Spleen (tissue), 11 donors: ENCODE results near the gene TANC1. TPM values are rescaled to one million over a fixed set of nuclear protein-coding genes. Genes with fewer than 3 reads are reported as not detected.
A peak's percentile ranks its signal among the peaks of the same experiment; 100 is the strongest.

Source experiments
- DNase-seq: peaks from one replicate; pipeline ENCODE4 v3.0.0-alpha.2; 2020
- H3K27ac ChIP-seq, 8 donors: fragments of 200-600 bp; sonication (generic) in 7 of 8; 1 replicate in 4 of 8; 2 replicates in 4 of 8; pipeline versions ENCODE4 v1.5.0 to v1.8.0; 2016 to 2021; ENCODE audit warnings: inconsistent platforms in 4 of 8, mild to moderate bottlenecking in 4 of 8, moderate library complexity in 1 of 8
- H3K27me3 ChIP-seq, 7 donors: fragments of 200-600 bp; sonication (generic) in 6 of 7; replicated peaks in 1 of 7; 1 replicate in 4 of 7; 2 replicates in 3 of 7; pipeline versions ENCODE4 v1.5.0 to v1.8.0; 2016 to 2021; ENCODE audit warnings: inconsistent platforms in 3 of 7, mild to moderate bottlenecking in 1 of 7
- H3K36me3 ChIP-seq, 6 donors: fragments of 200-600 bp; sonication (generic) in 5 of 6; 1 replicate in 4 of 6; 2 replicates in 2 of 6; pipeline versions ENCODE4 v1.5.0 to v1.8.0; 2016 to 2021; ENCODE audit warnings: inconsistent platforms in 2 of 6
- H3K4me1 ChIP-seq, 6 donors: fragments of 200-600 bp; sonication (generic) in 5 of 6; 1 replicate in 3 of 6; 2 replicates in 3 of 6; pipeline versions ENCODE4 v1.5.0 to v1.8.0; 2016 to 2021; ENCODE audit warnings: inconsistent platforms in 3 of 6
- H3K4me3 ChIP-seq, 8 donors: fragments of 200-600 bp; sonication (generic) in 7 of 8; 1 replicate in 4 of 8; 2 replicates in 4 of 8; pipeline versions ENCODE4 v1.5.0 to v1.8.0; 2016 to 2021; ENCODE audit warnings: inconsistent platforms in 4 of 8, mild to moderate bottlenecking in 4 of 8, moderate library complexity in 2 of 8
- H3K9me3 ChIP-seq, 8 donors: fragments of 200-600 bp; sonication (generic) in 7 of 8; 1 replicate in 4 of 8; 2 replicates in 4 of 8; pipeline versions ENCODE4 v1.5.0 to v1.8.0; 2016 to 2021; ENCODE audit warnings: inconsistent platforms in 4 of 8
- POLR2A ChIP-seq, 3 donors: fragments of 450-650 bp; IDR thresholded peaks; one replicate each; pipeline ENCODE4 v1.5.1; 2017; ENCODE audit warnings: antibody characterized with exemption in 3 of 3, mild to moderate bottlenecking in 1 of 3
- POLR2AphosphoS5 ChIP-seq, 3 donors: sonication (generic); formaldehyde crosslinking; IDR thresholded peaks; one replicate each; pipeline ENCODE4 v1.5.1; 2017; ENCODE audit warnings: antibody characterized with exemption in 3 of 3
- WGBS, 5 donors: extraction: QIAGEN DNeasy Blood & Tissue Kit in 3 of 5; methylation state at CpG; one replicate each; pipeline versions ENCODE4 v1.1.5 to v1.1.7; 2013 to 2018; 5-methylcytosine and 5-hydroxymethylcytosine counted together
- intact Hi-C: fragments of 100-400 bp; cut with DNase I; formaldehyde crosslinking; loops from one replicate; pipeline ENCODE4 v1.15.0; 2023; ENCODE audit warnings: low total_unique reads
- polyA plus RNA-seq, 3 donors: library from polyadenylated mRNA; stranded (reverse); fragments of 200-250 nt; gene quantifications; one replicate each; pipeline ENCODE4 v1.2.1, GENCODE V29; 2013
- total RNA-seq, 7 donors: library from RNA; depleted of rRNA in 3 of 7; stranded (reverse); fragments of >200 nt in 3 of 7; fragmentation: NEBNext Ultra II Directional in 4 of 7; extraction: Animal tissue kit (Norgen Biotek cat#: 25700) in 4 of 7; gene quantifications; one replicate each; pipeline versions ENCODE4 v1.1.0 to v1.2.1, GENCODE V29; 2016 to 2021
- TF ChIP-seq, protein P1 (sequence below), 11 experiments: fragments of 200-600 bp in 7 of 11; fragments of 450-650 bp in 4 of 11; sonication (generic) in 4 of 11; IDR thresholded peaks in 8 of 11; conservative IDR thresholded peaks in 3 of 11; 1 replicate in 7 of 11; 2 replicates in 4 of 11; pipeline versions ENCODE4 v1.4.0 to v1.8.0; 2016 to 2021; ENCODE audit warnings: antibody characterized with exemption in 11 of 11, inconsistent platforms in 4 of 11, mild to moderate bottlenecking in 1 of 11
- donor health status: healthy with polysubstance abuse.
- donor health status: DM: no; HTN: no; CAD: no; lungs with moderate emphysema.
- donor health status: DM: no; HTN: no; CAD: no.
- donor health status: Bipolar disorder and iron deficiency.
- donor health status: healthy.
- donor health status: DM: no; HTN: no; CAD: no.
- donor health status: DM: yes; HTN: yes; CAD: no.

TANC1 gene
- total and polyA plus RNA-seq, 10 donors = 3.1 to 28.2 (median 21.7) TPM

DNA sequence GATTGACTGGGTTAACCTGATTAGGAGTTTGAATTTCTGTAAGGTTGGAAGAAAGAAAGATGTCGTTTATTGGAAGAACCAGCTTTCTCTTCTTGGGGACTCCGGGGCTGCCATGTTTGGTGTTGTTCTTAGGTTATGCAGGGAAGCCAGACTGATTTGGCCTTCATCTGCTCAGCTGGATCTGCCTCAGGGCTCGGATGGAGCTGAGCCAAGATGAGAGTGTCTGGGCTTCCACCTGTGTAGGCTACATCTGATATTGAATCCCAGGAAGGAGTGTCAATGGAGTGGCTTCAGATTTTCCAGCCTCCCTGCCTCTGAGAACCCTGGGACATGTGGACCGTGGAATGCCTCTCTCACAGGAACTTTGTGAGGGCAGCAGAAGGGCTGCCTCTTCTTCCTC, 192.0 kb downstream of the TANC1 start:
- Histone ChIP-seq H3K4me3 (no peak overlapping the region), H3K27ac (no peak overlapping the region), H3K4me1 (peaks cover 6 to 54% (median 38%) of the 10 kb centered on the region in 6 donors), H3K9me3 (no peaks in the 10 kb centered on the region), H3K36me3 (no peaks in the 10 kb centered on the region), H3K27me3 (no peaks in the 10 kb centered on the region)
- intact Hi-C loops = no loop called here
- WGBS, 5 donors = 80 to 91% (median 84%) methylated on average over 4 of the region's 4 CpGs
- no peak for DNase-seq
- TF ChIP-seq POLR2AphosphoS5 (IDR thresholded peaks at IDR 0.05) = no peak
- TF ChIP-seq, protein P1, sequence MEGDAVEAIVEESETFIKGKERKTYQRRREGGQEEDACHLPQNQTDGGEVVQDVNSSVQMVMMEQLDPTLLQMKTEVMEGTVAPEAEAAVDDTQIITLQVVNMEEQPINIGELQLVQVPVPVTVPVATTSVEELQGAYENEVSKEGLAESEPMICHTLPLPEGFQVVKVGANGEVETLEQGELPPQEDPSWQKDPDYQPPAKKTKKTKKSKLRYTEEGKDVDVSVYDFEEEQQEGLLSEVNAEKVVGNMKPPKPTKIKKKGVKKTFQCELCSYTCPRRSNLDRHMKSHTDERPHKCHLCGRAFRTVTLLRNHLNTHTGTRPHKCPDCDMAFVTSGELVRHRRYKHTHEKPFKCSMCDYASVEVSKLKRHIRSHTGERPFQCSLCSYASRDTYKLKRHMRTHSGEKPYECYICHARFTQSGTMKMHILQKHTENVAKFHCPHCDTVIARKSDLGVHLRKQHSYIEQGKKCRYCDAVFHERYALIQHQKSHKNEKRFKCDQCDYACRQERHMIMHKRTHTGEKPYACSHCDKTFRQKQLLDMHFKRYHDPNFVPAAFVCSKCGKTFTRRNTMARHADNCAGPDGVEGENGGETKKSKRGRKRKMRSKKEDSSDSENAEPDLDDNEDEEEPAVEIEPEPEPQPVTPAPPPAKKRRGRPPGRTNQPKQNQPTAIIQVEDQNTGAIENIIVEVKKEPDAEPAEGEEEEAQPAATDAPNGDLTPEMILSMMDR (IDR thresholded peaks at IDR 0.05 in 8 of 11, conservative IDR thresholded peaks at IDR 0.05 in 3 of 11) = no peak
- no peak for TF ChIP-seq POLR2A (IDR thresholded peaks at IDR 0.05)

DNA sequence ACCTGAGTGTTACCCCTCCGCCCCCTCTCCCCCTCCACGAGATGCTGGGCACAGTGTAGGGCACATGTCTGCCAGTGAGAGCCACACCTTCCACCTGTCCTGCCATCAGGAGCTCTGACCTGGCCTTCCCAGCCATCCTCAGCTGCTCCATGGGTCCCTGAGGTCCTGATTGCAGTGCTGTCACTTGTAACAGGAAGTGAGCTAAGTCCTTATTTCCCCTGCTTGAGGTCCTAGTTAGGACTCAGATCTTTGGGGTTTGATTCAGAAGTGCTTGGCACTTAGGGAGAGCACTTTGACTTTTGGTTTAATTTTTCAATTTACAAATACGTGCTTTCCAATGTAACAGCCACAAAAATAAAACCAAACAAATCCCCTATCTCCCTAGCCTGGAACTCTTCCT, 192.5 kb downstream of the TANC1 start:
- TF ChIP-seq POLR2A (IDR thresholded peaks at IDR 0.05) = no peak
- TF ChIP-seq, protein P1 (IDR thresholded peaks at IDR 0.05 in 8 of 11, conservative IDR thresholded peaks at IDR 0.05 in 3 of 11) = no peak
- peaks cover 6 to 49% (median 38%) of the 10 kb centered on the region in 6 donors for H3K4me1 ChIP-seq
- no peaks in the 10 kb centered on the region for H3K9me3 ChIP-seq
- H3K36me3 ChIP-seq = no peaks in the 10 kb centered on the region
- 28 to 48% (median 36%) methylated on average over 3 of the region's 3 CpGs for WGBS, 5 donors
- H3K27me3 ChIP-seq = no peaks in the 10 kb centered on the region
- no peak for DNase-seq
- no peak overlapping the region for H3K4me3 ChIP-seq
- intact Hi-C loops = no loop called here
- no peak overlapping the region for H3K27ac ChIP-seq

DNA sequence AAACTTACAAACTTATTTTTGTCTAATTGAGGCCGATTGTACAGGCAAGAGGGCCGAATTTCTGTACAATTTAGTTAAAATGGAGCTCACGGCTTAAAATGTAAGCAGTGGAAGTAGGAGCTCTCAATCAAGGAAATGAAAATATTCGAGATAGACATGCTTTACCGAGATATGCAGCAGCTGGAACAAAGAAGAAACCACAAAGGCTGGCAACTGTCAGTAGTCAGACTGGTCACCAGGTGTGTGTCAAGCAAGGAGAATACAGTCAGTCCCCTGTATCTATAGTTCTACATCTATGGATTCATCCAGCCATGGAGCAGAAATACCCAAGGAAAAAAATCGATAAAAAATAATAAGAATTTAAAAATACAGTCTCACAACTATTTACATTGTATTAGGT, 195.5 kb downstream of the TANC1 start:
- no peak overlapping the region for H3K4me3 ChIP-seq
- TF ChIP-seq, protein P1 (IDR thresholded peaks at IDR 0.05 in 8 of 11, conservative IDR thresholded peaks at IDR 0.05 in 3 of 11) = no peak
- TF ChIP-seq POLR2A (IDR thresholded peaks at IDR 0.05) = no peak
- TF ChIP-seq POLR2AphosphoS5 (IDR thresholded peaks at IDR 0.05) = no peak
- no peaks in the 10 kb centered on the region for H3K27me3 ChIP-seq
- intact Hi-C loops = no loop called here
- no peak for DNase-seq
- no peak overlapping the region for H3K27ac ChIP-seq
- H3K9me3 ChIP-seq = no peaks in the 10 kb centered on the region
- H3K36me3 ChIP-seq = no peaks in the 10 kb centered on the region
- peaks cover 6 to 30% (median 25%) of the 10 kb centered on the region in 6 donors for H3K4me1 ChIP-seq
- WGBS, 5 donors = 37 to 51% (median 42%) methylated on average over 6 of the region's 6 CpGs

DNA sequence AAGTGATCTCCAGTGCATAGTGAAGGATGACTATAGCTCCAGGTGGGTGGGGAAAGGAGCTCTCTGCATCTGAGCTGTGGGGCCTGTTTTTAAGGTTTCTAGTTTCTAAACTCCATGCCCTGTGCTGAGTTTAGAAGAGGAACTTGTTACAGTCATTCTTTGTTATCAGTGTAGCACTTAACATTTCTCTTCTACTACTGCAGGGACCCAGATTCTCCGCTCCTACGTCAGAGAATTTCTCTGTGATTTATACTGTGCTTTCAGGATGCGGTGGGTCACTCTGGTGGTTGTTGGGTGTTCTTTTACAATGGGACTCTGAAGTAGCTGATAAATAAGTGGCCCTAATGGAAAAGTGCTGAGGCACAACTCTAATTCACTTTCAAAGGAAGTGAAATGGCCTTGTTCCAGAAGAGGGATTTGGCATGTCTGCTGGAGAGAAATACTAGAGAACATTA, 196.0 kb downstream of the TANC1 start:
- no peaks in the 10 kb centered on the region for H3K27me3 ChIP-seq
- TF ChIP-seq POLR2A (IDR thresholded peaks at IDR 0.05) (no peak), POLR2AphosphoS5 (IDR thresholded peaks at IDR 0.05) (peak in 1 of 3 donors; percentile 9)
- peaks cover 6 to 30% (median 25%) of the 10 kb centered on the region in 6 donors for H3K4me1 ChIP-seq
- intact Hi-C loops = no loop called here
- no peaks in the 10 kb centered on the region for H3K36me3 ChIP-seq
- DNase-seq = no peak
- no peak overlapping the region for H3K27ac ChIP-seq
- H3K9me3 ChIP-seq = no peaks in the 10 kb centered on the region
- H3K4me3 ChIP-seq = no peak overlapping the region
- WGBS, 5 donors = 46 to 56% (median 53%) methylated on average over 3 of the region's 3 CpGs

DNA sequence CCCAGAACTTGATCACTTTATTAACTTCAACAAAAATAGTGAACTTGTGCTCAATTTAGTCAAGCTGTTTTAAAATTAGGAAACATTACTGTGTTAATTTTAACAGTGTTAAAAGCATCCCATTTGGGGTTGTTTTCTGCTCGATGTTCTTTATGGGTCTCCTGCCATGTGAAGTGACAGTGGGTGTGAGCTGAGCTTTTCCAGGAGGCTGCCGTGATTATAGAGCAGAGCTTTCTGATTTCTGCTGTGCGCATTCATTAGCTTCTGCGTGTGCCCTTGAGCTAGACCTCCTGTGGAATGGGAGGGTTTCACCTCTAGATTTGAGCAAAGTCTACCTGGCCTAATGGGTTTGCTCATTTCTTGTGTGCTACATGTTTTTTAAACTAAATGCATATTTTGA, 196.6 kb downstream of the TANC1 start:
- H3K36me3 ChIP-seq = no peaks in the 10 kb centered on the region
- DNase-seq = no peak
- H3K27ac ChIP-seq = no peak overlapping the region
- peaks cover 6 to 30% (median 25%) of the 10 kb centered on the region in 6 donors for H3K4me1 ChIP-seq
- WGBS, 5 donors = 89 to 96% (median 91%) methylated on average over 4 of the region's 4 CpGs
- H3K27me3 ChIP-seq = no peaks in the 10 kb centered on the region
- H3K4me3 ChIP-seq = no peak overlapping the region
- no peaks in the 10 kb centered on the region for H3K9me3 ChIP-seq
- TF ChIP-seq POLR2A (IDR thresholded peaks at IDR 0.05) = no peak
- TF ChIP-seq, protein P1 (IDR thresholded peaks at IDR 0.05 in 8 of 11, conservative IDR thresholded peaks at IDR 0.05 in 3 of 11) = no peak
- TF ChIP-seq POLR2AphosphoS5 (IDR thresholded peaks at IDR 0.05) = no peak
- intact Hi-C loops = no loop called here
